HG02970 (cell line): ENCODE data around the gene MKNK2.
A peak's percentile ranks its signal among the peaks of the same experiment; 100 is the strongest.
"Not testable (repeated sequence)": the region's sequence is repeated elsewhere in the genome, so short reads cannot be mapped to it uniquely, and the experiment has no call there.

Experiments
- ATAC-seq: cut with Tn5 transposase; IDR thresholded peaks from one replicate; pipeline ENCODE4 v1.9.1; 2021; ENCODE audit warnings: mild to moderate bottlenecking, moderate library complexity, moderate number of reproducible peaks; ENCODE audit not compliant: unreplicated experiment, low FRiP score

The MKNK2 gene

DNA sequence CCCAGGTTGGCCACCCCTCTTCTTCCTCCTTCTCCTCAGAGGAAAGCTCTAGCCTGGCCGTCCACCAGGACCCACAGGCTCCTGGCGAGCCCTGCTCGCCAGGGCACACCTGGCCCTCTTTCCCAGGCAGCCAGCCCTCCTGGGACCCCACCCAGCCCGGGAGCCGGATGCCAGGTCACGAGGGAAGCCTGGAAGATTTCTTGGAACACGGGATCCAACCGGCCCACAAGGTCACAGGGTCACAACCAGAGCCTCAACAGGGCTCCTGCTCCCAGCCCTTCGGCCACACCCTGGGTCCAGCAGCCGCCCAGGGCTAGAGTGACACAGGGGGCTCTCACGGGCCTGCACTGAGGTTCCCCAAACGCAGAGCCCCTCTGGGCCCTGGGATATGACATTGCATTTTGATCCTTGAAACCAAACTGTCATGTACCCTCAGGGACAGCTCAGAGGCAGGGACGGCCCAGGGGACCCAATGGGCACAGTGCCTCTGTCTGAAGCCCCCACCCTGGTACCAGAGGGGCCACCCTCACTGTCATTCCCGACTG lies 5.5 kb downstream of the MKNK2 start:
- ATAC-seq, result no peak

DNA sequence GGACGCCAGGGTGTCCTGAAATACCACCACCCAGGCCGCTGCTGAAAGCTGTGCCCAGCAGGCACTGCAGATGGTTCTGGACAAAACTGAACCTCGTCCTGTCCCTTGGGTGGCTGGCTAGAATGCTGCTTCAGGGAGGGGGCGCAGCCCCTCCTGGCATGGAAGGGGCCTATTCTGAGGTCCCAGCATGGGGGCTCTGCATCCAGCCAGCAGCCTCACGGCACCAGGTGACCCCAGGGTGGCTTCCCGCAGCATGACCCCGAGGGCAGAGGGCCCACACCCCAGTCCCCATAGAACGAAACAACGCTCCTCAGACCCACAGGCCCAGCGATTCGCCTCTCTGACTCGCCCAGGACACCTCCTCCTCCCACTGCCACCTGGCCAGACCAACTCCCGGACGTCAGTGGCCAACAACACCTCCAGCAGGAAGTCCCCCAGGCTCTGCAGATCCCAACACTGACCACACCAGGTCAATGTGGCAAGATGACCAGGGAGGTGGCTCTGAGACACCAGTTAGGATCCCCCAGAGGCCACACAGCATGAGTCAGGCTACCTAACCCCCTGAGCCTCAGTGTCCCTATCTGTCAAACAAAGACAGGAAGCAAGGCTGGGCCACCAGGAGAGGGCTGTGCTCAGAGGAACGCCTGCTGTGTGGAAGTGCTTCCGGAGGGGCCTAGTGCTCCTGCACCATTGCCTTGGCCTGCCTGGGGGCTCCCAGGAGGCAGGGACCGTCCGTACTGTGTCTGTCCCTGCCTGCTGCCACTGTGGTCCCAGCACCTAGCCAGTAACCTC lies 6.1 kb downstream of the MKNK2 start:
- ATAC-seq, result no peak

DNA sequence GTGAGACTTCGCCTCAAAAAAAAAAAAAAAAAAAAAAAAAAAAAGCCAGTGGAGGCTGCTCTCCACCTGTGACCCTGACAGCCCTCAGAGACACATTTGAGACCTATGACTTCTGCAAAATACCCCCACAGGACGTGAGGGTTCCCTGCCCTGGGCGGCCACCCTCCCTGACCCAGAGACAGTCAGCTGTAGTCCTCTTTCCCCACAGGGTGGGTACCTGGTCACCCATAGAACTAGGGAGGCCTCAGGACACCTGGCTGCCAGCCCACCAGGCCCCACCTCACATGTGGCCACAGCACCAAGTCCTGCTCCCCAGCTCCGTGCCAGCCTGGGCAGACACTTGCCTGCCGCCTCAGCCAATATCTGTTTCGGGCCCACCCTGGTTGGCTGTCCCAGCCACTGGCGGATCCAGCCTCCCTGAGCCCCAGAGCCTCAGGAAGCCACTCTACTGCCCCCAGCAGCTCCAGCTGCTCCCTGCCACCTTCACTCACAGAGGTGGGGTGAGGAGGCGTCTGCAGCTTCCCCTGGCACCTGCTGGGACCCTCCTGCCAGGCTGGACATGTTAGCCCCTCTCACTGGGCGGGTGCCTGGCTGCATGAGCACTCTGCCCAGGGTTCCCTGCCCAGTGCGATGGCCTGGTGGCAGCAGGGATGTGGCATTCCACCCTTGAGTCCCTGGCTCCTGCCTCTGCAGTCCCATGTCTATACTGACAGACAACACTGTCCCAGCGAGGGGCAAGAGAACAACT lies 6.9 kb downstream of the MKNK2 start:
- no peak for ATAC-seq

DNA sequence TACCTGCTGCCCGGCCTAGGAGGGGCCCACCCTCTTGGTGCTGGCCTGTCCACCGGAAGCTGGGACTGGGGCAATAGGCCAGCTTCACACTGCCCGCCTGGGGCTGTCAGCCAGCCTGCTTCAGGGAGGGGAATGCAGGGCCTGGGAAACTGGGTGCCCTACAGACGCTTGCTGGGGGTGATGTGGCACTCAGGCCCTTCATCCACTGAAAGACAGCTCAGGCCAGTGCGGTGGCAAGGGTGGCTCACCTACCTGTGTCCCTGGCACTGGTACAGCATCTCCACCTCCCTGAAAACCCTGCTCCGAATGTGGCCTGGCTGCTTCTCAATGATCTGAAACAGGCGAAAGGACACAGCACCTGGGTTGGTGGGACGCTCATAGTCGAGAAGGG lies 7.8 kb downstream of the MKNK2 start:
- ATAC-seq, result no peak

DNA sequence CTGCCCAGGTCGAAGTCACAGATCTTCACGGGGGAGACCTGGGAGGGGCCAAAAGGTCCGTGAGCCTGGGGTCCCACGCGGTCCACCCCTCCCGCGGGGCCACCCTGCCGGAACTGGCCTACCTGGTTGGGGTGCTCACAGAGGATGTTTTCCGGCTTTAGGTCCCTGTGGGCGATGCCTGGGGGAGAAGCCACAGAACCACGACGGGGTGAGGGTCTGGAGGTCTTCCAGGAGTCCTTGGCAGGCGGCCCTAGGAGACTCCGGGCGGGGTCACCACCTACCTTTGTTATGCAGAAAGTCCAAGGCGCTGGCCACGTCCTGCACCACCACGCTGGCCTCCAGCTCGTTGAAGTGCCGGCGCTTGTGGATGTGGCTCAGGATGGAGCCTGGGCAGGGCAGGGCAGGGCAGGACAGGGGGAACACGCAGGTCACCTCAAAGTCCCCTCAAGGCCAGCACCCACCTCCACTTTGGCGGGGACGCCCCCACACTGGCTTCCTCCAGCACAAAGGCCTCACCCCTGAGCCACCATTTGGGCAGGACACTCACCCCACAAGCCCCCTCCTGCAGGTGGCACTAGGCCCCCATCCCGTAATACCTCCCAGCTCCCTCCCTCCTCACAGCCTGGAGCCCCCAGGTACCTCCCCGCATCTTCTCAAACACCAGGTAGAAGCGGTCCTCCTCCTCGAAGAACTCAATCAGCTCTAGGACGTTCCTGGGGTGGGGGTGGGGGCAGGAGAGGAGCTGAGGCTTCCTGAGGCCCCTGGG lies 8.4 kb downstream of the MKNK2 start:
- peak; percentile 5 for ATAC-seq

DNA sequence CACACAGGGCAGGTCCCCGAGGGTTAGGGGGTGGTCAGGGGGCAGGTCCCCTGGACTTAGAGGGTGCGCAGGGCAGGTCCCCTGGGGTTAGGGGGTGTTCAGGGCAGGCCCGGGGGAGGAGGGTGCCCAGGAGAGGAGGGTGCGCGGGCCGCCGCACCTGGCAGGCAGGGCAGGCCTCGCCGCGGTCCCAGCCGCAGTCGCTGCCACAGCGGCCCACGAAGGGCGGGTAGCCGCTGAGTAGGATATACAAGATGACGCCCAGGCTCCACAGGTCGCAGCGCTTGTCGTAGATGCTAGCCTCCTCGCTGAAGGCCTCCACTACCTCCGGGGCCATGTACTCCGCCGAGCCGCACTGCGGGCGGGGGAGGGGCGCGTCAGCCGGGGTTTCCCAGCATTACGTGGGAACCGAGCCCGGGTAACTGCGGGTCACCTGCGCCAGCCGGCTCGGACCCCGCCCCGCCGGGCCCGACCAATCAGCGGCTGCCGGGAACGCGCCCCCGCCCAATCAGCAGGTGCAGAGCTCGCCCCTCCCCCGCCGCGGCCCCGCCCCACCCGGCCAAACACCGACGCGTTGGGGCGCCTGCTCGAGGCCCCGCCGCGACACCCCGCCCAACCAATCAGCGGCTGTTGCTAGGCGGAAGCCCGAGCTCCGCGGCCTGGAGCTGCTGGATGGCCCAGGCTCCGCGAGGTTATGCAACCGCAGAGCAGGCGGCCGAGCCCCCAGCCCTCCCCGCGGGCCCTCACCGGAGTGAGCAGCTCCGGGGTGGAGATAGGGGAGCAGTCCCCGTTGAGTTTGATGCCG lies 9.2 kb downstream of the MKNK2 start:
- ATAC-seq, result peak; percentile 56

DNA sequence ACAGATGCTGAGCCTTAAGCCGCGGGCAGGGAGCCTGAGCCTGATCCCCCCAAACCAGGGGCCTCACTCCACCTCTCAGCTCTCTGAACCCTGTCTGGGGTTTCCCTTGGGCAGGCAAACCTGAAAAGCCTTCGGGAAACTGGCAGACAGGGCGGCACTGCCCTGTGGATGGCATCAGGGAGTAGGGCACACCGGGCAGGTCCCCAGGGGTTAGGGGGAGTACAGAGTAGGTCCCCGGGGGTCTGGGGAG lies 9.7 kb downstream of the MKNK2 start:
- no peak for ATAC-seq

DNA sequence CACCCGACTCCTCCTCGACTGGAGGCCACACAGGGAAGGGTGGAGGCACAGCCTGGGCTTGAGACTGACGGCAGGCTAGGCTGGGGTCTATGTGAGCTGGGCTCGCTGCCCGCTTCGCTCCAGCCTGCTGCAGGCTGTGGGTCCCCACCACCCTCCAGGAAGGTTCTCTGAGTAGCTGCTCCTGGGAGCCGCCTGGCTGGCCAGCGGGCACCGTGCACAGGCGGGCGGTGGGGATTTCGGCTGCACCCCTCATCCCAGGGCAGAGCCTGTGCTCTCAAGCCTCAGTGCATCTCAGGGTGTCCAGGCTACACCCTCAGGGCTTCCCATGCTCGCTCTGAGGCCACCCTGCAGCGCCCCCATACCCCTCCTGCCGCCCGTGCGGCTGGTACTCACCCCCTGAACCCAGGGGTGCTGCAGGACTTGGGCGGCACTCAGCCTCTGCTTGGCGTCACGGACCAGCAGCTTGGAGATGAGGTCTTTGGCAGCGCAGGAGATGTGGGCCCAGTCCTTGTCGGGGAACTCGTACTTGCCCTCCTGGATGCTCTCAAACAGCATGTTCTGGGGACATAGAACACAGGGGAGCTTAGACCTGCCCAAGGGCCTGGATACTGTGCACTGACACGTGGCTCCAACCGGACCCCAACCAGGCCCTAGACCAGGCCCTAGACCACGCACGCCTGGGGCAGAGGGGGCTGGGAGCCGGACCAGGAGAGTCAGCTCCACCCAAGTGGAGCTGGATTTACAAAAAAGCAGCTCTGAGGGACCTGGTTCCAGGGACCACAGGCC lies 10.2 kb downstream of the MKNK2 start:
- no peak for ATAC-seq

DNA sequence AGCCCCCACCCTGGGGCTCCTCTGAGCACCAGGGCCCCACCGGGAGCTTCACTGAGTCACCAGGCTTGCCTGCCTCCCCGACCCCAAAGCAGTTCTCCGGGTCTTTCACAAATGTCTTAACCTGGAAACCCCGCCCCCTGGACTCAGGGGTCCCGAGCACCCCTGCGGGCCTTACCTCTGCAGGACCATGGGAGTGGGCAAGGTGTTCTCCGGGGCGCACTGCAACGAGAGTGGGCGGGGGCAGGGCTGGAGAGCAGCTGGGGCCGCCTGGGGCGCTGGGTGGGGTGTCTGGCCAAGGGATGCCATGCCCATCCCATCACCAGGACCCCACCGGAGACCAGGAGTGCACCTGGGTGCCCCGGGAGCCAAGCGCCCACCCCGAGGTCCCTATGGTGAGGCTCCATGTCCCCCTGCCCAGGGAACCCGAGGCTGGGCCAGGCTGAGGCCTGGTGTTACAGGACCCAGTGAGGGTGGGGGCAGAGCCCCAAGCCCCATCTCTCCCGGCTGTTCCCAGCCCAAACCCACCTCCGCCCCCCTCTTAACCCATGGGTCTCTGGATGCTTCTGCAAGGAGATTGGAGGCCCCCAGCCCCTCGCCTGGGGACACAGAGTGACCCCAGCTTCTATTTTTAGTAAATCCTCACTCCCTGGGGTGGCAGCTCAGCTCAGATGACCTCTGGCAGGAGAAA lies 10.9 kb downstream of the MKNK2 start:
- no peak for ATAC-seq

DNA sequence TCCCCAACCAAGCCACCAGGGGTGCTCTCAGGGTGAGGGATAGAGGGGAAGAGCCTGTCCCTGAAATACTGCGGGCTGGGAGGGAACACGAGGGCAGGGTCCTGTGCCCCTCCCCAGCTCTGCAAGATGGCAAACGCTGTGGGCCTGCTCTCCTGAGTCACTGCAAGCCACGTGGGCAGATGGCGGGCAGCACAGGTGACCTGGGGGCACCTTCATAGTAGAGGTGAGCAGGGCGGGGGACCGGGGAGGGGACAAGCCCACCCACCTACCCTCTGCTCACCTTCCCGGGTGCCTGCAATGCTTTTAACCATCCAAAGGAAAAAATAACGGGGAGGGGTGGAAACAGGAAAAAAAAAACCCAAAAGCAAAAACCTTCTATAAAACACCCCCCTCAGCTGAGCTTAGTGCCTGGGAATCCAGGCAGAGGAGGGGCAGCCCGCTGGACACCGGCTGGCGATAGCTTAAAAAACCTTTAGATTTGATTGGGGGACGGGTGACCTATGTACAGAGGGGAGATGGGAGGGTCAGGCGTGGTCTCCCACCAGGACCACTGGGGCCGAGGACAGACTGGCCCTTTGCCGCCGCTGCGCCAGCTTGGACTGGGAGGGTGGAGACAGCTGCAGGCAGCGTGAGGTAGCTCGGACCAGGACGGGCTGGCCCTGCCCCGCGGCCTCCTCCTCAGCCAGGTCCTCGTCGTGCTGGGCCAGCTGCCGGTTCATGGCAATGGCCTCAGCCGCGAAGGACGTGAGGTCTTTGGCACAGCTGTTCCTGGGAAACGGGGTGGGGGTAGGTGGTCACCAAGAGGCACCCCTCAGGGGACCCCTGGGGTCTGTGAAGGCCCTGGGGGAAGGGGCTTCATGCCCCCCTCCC lies 11.7 kb downstream of the MKNK2 start:
- ATAC-seq, result no peak

DNA sequence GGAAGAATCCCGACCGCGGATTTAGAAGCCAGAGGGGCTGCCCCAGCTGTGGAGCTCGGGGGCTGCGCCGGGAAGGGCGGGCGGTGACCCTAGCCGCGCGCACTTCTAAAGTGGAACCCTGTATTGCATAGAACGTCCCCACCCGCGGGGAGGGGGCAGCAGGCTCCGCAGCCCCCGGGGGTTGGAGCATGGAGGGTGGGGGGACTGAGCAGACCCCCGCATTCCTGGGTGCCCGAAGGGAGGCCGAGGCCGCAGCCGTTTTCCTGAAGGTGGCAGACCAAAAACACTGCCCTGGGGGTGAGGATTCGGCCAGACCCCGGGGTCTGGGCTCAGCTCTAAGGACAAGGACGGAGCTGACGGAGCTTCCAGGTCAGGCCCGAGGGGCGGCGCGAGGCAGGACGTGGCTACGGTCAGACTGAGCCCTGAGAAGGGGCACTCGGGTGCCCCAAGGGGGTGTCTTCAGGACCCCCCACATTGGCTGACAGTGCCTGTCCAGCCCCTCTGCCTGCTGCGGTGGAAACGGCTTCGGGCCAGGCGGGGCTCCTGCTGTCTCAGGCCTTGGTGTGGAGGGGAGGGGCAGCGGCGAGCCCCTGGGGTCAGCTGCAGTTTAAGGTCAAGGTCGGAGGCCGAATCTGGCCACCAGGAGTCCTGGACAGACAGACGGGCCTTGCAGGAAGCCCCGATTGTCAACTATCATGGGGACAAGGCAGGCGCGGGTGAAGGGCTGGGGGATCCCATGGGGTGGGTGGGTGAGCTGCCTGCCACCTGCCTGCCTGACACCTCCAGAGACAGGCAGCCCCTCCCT lies 12.6 kb downstream of the MKNK2 start:
- ATAC-seq, result no peak

DNA sequence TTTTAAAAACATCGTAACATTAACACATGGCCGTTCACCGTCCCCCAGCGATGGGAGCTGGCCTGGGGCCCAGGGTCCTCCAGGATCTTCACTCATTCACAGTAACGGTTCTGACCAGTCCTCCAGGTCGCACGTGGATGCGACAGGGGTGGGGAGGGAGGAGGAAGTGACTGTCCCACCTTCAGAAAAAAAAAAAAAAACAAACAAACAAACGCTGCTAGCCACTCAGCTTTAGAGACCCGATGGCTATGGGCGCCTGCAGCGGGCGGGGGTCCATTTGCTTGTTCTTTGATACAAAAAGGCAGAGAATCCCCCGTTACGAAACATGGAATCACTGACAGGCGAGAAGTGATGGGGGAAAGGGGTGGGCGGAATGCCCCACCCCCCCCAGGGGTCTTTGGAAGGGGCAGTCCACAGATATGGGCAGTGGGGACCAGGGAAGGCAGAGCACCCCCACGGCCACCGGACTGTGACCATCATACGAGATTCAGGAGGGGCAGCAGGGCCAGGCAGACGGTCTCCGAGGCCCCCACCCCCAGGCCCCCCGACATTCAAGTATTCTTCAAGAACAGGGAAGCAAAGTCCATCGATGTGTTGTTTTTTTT lies 13.3 kb downstream of the MKNK2 start:
- ATAC-seq, result no peak

DNA sequence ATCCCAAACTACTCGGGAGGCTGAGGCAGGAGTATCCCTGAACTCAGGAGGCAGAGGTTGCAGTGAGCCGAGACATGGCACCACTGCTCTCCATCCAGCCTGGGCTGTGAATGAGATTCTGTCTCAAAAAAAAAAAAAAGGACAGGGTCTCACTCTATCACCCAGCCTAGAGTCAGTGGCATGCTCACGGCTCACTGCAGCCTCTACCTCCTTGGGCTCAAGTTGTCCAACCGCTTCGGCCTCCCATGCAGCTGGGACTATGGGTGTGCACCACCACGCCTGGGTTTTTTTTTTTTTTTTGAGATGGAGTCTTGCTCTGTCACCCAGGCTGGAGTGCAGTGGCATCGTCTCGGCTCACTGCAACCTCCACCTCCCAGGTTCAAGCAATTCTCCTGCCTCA lies 14.6 kb downstream of the MKNK2 start:
- no peak for ATAC-seq

DNA sequence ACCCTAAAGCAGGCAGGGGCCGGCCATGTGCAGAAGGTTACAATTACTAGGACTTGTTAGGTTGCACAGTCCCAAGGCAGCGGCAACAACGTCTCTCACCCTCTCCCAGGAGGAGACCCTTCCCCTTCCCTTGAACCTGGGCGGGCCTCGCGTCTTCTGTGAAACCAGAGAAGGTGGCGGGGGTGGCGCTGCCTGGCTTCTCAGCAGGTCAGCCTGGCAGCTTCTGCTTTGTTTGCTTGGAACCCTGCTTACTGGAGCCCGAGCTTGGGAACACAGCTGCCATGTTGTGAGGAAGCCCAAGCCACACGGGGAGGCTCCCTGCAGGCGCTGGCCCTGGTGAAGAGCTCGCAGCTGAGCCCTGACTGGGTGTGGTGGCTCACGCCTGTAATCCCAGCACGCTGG lies 15.5 kb downstream of the MKNK2 start:
- ATAC-seq, result no peak

DNA sequence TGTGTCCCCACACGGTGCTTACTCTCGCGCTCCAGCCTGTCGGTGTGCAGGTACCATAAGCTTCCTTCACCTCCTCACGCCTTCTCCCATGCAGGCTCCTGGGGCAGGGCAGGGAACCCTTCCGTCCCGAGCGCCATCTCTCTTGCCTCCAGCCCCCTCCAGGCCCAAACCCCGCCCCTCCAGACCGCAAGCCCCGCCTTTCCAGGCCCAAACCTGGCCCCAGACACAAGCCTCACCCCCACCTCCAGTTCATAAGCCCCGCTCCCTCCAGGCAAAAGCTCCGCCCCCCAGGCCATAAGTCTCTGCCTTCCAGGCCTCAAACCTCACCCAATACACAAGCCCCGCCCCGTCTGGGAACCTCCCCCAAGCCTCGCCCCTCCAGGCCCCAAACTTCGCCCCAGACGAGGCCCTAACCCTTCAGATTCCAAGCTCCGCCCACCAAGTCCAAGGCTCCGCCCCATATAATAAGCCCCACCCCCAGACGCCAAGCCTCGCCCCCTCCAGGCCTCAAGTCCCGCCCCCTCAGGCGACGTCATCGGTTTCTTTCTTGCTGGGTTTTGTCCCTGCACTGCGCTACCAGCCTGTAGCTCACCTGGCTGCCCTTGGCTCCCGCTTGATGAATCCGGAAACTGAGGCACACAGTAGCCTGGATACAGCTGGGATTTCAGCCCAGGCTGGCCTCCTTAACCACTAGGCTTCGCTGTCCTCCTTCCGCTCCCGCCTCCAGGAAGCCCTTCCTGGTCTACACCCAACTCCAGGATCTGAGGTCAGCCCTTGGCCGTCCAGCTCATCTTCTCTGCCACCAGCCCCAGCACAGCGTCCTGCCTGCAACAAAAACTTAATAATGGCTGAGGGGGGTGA lies 16.1 kb downstream of the MKNK2 start:
- ATAC-seq, result no peak

DNA sequence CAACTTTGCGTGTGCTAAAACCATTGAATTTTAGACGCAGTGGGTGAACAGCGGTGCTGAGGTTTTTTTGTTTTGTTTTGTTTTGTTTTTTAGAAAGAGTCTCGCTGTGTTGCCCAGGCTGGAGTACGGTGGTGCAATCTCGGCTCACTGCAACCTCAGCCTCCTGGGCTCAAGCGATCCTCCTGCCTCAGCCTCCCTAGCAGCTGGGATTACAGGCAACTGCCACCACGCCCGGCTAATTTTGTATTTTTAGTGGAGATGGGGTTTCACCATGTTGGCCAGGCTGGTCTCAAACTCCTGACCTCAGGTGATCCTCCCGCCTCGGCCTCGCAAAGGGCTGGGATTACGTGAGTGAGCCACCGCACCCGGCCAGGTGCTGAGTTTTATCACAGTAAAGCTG lies 16.8 kb downstream of the MKNK2 start:
- not testable (repeated sequence) for ATAC-seq
